GM18907 (cell line): Measurements from ENCODE around the gene RIT2.

Experiments
- ATAC-seq: cut with Tn5 transposase; IDR thresholded peaks from one replicate; pipeline ENCODE4 v1.9.1; 2021; ENCODE audit warnings: mild to moderate bottlenecking, moderate library complexity; ENCODE audit not compliant: unreplicated experiment

The RIT2 gene

GRCh38 chr18:42937436-42937835 lies 178.0 kb downstream of the RIT2 start:
- no peak for ATAC-seq

- peak; percentile 78 for ATAC-seq
These were observed 179.2 kb downstream of the RIT2 start for GRCh38 chr18:42936289-42936688.

- no peak for ATAC-seq
These were observed 184.0 kb downstream of the RIT2 start for GRCh38 chr18:42931491-42931890.

- ATAC-seq = no peak
These were observed 185.6 kb downstream of the RIT2 start for GRCh38 chr18:42929857-42930256.

- ATAC-seq = no peak
These were observed 186.3 kb downstream of the RIT2 start for GRCh38 chr18:42929181-42929580.

GRCh38 chr18:42925036-42925435 lies 190.4 kb downstream of the RIT2 start:
- ATAC-seq = no peak

GRCh38 chr18:42922363-42922762 lies 193.1 kb downstream of the RIT2 start:
- ATAC-seq = no peak

- no peak for ATAC-seq
These were observed 194.2 kb downstream of the RIT2 start for GRCh38 chr18:42921226-42921737.

- ATAC-seq = no peak
These were observed 194.9 kb downstream of the RIT2 start for GRCh38 chr18:42920621-42921020.

GRCh38 chr18:42915299-42915698 lies 200.2 kb downstream of the RIT2 start:
- no peak for ATAC-seq

- no peak for ATAC-seq
These were observed 201.0 kb downstream of the RIT2 start for GRCh38 chr18:42914476-42914875.

GRCh38 chr18:42909095-42909494 lies 206.4 kb downstream of the RIT2 start:
- no peak for ATAC-seq

GRCh38 chr18:42906761-42907160 lies 208.7 kb downstream of the RIT2 start:
- ATAC-seq = no peak

- ATAC-seq = no peak
These were observed 214.3 kb downstream of the RIT2 start for GRCh38 chr18:42901161-42901560.

GRCh38 chr18:42893977-42894376 lies 221.5 kb downstream of the RIT2 start:
- ATAC-seq = no peak

- ATAC-seq = no peak
These were observed 223.3 kb downstream of the RIT2 start for GRCh38 chr18:42892181-42892580.

- no peak for ATAC-seq
These were observed 223.8 kb downstream of the RIT2 start for GRCh38 chr18:42891705-42892104.

GRCh38 chr18:42883169-42883568 lies 232.3 kb downstream of the RIT2 start:
- no peak for ATAC-seq

- ATAC-seq = no peak
These were observed 233.4 kb downstream of the RIT2 start for GRCh38 chr18:42882122-42882521.

- ATAC-seq = no peak
These were observed 242.6 kb downstream of the RIT2 start for GRCh38 chr18:42872838-42873237.

GRCh38 chr18:42864876-42865275 lies 250.6 kb downstream of the RIT2 start:
- ATAC-seq = no peak

- no peak for ATAC-seq
These were observed 254.2 kb downstream of the RIT2 start for GRCh38 chr18:42861271-42861670.

GRCh38 chr18:42860548-42860947 lies 254.9 kb downstream of the RIT2 start:
- ATAC-seq = no peak

GRCh38 chr18:42860011-42860410 lies 255.5 kb downstream of the RIT2 start:
- ATAC-seq = no peak
